Loucy (cell line): ENCODE results near the gene PIBF1.

Experiments used
- H2AFZ ChIP-seq: fragments of 200-600 bp; sonication (generic); 2 replicates; pipeline ENCODE4 v1.6.0; 2016; ENCODE audit warnings: antibody characterized with exemption, mild to moderate bottlenecking, low read length, moderate library complexity
- H3F3A ChIP-seq: fragments of 200-600 bp; 2 replicates; pipeline ENCODE4 v1.6.0; 2016; ENCODE audit warnings: antibody characterized with exemption, low read depth, mild to moderate bottlenecking
- H3K27me3 ChIP-seq: fragments of 200-600 bp; sonication (generic); 2 replicates; pipeline ENCODE4 v1.6.1; 2014; ENCODE audit warnings: low read length, mild to moderate bottlenecking; ENCODE audit not compliant: insufficient read depth, poor library complexity, severe bottlenecking
- H3K36me3 ChIP-seq: fragments of 200-600 bp; sonication (generic); 2 replicates; pipeline ENCODE4 v1.6.1; 2016; ENCODE audit warnings: low read length; ENCODE audit not compliant: insufficient read depth
- H3K4me1 ChIP-seq: fragments of 200-600 bp; sonication (generic); 2 replicates; pipeline ENCODE4 v1.5.1; 2014; ENCODE audit warnings: low read length, mild to moderate bottlenecking; ENCODE audit not compliant: insufficient read depth, poor library complexity, severe bottlenecking
- H3K4me2 ChIP-seq: fragments of 200-600 bp; sonication (generic); 2 replicates; pipeline ENCODE4 v1.6.0; 2014; ENCODE audit warnings: antibody characterized with exemption, low read length, low read depth, mild to moderate bottlenecking; ENCODE audit not compliant: poor library complexity, severe bottlenecking
- H3K4me3 ChIP-seq: fragments of 200-600 bp; sonication (generic); 2 replicates; pipeline ENCODE4 v1.5.1; 2014; ENCODE audit warnings: low read length, mild to moderate bottlenecking, mixed read lengths; ENCODE audit not compliant: poor library complexity, severe bottlenecking
- H3K79me2 ChIP-seq: fragments of 200-600 bp; sonication (generic); 2 replicates; pipeline ENCODE4 v1.6.1; 2014; ENCODE audit warnings: low read length; ENCODE audit not compliant: insufficient read depth
- H3K9ac ChIP-seq: fragments of 200-600 bp; sonication (generic); 2 replicates; pipeline ENCODE4 v1.6.0; 2014; ENCODE audit warnings: mild to moderate bottlenecking, low read depth, low read length, moderate library complexity; ENCODE audit not compliant: poor library complexity, severe bottlenecking
- H3K9me2 ChIP-seq: fragments of 200-600 bp; sonication (generic); replicated peaks from 2 replicates; pipeline ENCODE4 v1.6.1; 2016; ENCODE audit warnings: low read depth, low read length, mixed read lengths
- H3K9me3 ChIP-seq: fragments of 200-600 bp; sonication (generic); 2 replicates; pipeline ENCODE4 v1.6.1; 2014; ENCODE audit warnings: mild to moderate bottlenecking, antibody characterized with exemption, low read length, low read depth; ENCODE audit not compliant: insufficient read depth
- H4K20me1 ChIP-seq: fragments of 200-600 bp; sonication (generic); 2 replicates; pipeline ENCODE4 v1.6.0; 2014; ENCODE audit warnings: antibody characterized with exemption, low read length, mild to moderate bottlenecking; ENCODE audit not compliant: insufficient read depth, poor library complexity, severe bottlenecking
- CTCF ChIP-seq: fragments of 200-600 bp; sonication (generic); conservative IDR thresholded peaks from 2 replicates; pipeline ENCODE4 v1.5.1; 2014; ENCODE audit warnings: mild to moderate bottlenecking, antibody characterized with exemption, low read length
- EZH2phosphoT487 ChIP-seq: fragments of 200-600 bp; IDR thresholded peaks from 2 replicates; pipeline ENCODE4 v1.6.1; 2018; ENCODE audit warnings: antibody characterized with exemption, mild to moderate bottlenecking, moderate library complexity, borderline replicate concordance

Gene PIBF1

DNA sequence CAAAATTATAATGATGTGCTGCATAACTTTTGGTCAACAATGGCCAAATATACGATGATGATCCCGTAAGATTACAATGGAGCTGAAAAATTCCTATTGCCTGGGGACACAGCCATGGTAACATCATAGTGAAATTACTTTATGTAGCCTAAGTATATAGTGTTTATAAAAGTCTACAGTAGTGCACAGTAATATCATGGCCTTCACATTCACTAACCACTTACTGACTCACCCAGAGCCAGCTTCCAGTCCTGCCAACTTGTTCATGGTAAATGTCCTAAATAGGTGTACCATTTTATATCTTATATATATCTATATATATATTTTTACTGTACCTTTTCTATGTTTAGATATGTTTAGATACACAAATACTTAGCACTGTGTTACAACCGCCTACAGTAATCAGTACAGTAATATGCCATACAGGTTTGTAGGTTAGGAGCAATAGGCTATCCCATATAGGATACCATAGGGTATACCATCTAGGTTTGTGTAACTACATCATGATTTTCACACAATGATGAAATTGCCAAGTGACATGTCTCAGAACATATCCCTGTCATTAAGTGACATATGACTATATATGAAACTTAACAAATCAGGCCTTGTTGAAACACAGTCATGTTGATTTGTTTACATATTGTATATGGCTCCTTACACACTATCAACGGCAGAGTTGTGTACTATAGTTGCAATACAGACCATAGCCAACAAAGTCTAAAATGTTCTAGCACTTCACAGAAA is 24.0 kb upstream of the PIBF1 start:
- H2AFZ ChIP-seq, result no peak overlapping the region
- H3K27me3 ChIP-seq, result no peaks in the 10 kb centered on the region
- no peak for TF ChIP-seq CTCF
- no peak for TF ChIP-seq EZH2phosphoT487
- H3K9ac ChIP-seq, result no peak overlapping the region
- no peaks in the 10 kb centered on the region for H3F3A ChIP-seq
- H3K9me2 ChIP-seq, result no peaks in the 10 kb centered on the region
- peaks cover 85% of the 10 kb centered on the region; the same call in 1 of the 2 replicates for H3K36me3 ChIP-seq
- no peak overlapping the region for H3K4me3 ChIP-seq
- no peaks in the 10 kb centered on the region for H3K79me2 ChIP-seq
- no peaks in the 10 kb centered on the region for H3K9me3 ChIP-seq
- no peaks in the 10 kb centered on the region for H3K4me1 ChIP-seq
- no peak overlapping the region for H3K4me2 ChIP-seq
- no peaks in the 10 kb centered on the region for H4K20me1 ChIP-seq

GRCh38 chr13:72760189-72760588 is 21.7 kb upstream of the PIBF1 start:
- no peak for TF ChIP-seq CTCF
- TF ChIP-seq EZH2phosphoT487, result no peak
- Histone ChIP-seq H3K9ac (no peak overlapping the region), H3K4me3 (no peak overlapping the region), H3K27me3 (no peaks in the 10 kb centered on the region), H3K79me2 (no peaks in the 10 kb centered on the region), H3K9me2 (no peaks in the 10 kb centered on the region), H3F3A (no peaks in the 10 kb centered on the region), H3K4me1 (no peaks in the 10 kb centered on the region), H2AFZ (no peak overlapping the region), H4K20me1 (no peaks in the 10 kb centered on the region), H3K4me2 (no peak overlapping the region), H3K9me3 (no peaks in the 10 kb centered on the region), H3K36me3 (peaks cover 93% of the 10 kb centered on the region; the same call in 1 of the 2 replicates)

- Histone ChIP-seq H3K4me1 (no peaks in the 10 kb centered on the region), H3F3A (no peaks in the 10 kb centered on the region), H3K4me2 (no peak overlapping the region), H3K36me3 (peaks cover 98% of the 10 kb centered on the region), H3K9ac (no peak overlapping the region), H3K27me3 (no peaks in the 10 kb centered on the region), H2AFZ (no peak overlapping the region), H4K20me1 (no peaks in the 10 kb centered on the region), H3K9me2 (no peaks in the 10 kb centered on the region), H3K9me3 (no peaks in the 10 kb centered on the region), H3K79me2 (no peaks in the 10 kb centered on the region), H3K4me3 (no peak overlapping the region)
- no peak for TF ChIP-seq CTCF
- no peak for TF ChIP-seq EZH2phosphoT487
Observed at GRCh38 chr13:72763411-72763810, 18.5 kb upstream of the PIBF1 start.
